A549 (cell line): Measurements from ENCODE around the gene SNRPB2. TPM values are rescaled to one million over a fixed set of nuclear protein-coding genes. Genes with fewer than 3 reads are reported as not detected.

Experiments
- polyA plus RNA-seq, 4 experiments: library from polyadenylated mRNA; depleted of rRNA in 3 of 4; stranded (reverse); fragments of >200 nt; fragmentation: RNase III in 1 of 4; extraction: RNeasy Plus Mini Kit Qiagen cat#74134 plus additional on column Dnase treatment in 1 of 4; gene quantifications; 2 replicates in 3 of 4; 3 replicates in 1 of 4; pipeline ENCODE4 v1.2.3, GENCODE V29; 2011 to 2017
- small RNA-seq, 6 experiments: library from RNA; depleted of rRNA; stranded (forward); fragments of <200 nt; gene quantifications; one replicate each; pipeline ENCODE3, GENCODE V24; 2012

Gene SNRPB2
- polyA plus RNA-seq, 2 of the 4 experiments (the other 2 are of a cell fraction), result 166 to 216 TPM

Small RNA genes lying within 50 kb of the gene (small RNA-seq; reads per million reads assigned to genes)
- gene AL135938.1, result 0 reads per million in 6 experiments

Other genes starting within 250 kb of the SNRPB2 start
- gene KIF16B, start 156.6 kb upstream of the SNRPB2 start, polyA plus RNA-seq (2011; rRNA removed), result 23.3 and 27.4 TPM in 2 replicates
- 12.1 to 14.1 TPM (median 13.8 TPM) in 3 replicates for gene KIF16B, start 156.6 kb upstream of the SNRPB2 start, polyA plus RNA-seq (2017; fragmentation: RNase III; extraction: RNeasy Plus Mini Kit Qiagen cat#74134 plus additional on column Dnase treatment)
- gene OTOR, start 18.3 kb downstream of the SNRPB2 start, polyA plus RNA-seq (2011; rRNA removed), result not detected in 2 replicates
- gene OTOR, start 18.3 kb downstream of the SNRPB2 start, polyA plus RNA-seq (2017; fragmentation: RNase III; extraction: RNeasy Plus Mini Kit Qiagen cat#74134 plus additional on column Dnase treatment), result not detected in 3 replicates